SH-SY5Y (cell line): ENCODE measurements around the gene FFAR1.

Experiments used
- GATA2 ChIP-seq: IDR thresholded peaks from 2 replicates; pipeline ENCODE4 v1.6.1; 2011; ENCODE audit warnings: mild to moderate bottlenecking, low read depth, low read length
- GATA3 ChIP-seq: IDR thresholded peaks from 2 replicates; pipeline ENCODE4 v1.6.1; 2011; ENCODE audit warnings: low read depth, mild to moderate bottlenecking, low read length, moderate library complexity

The FFAR1 gene

DNA sequence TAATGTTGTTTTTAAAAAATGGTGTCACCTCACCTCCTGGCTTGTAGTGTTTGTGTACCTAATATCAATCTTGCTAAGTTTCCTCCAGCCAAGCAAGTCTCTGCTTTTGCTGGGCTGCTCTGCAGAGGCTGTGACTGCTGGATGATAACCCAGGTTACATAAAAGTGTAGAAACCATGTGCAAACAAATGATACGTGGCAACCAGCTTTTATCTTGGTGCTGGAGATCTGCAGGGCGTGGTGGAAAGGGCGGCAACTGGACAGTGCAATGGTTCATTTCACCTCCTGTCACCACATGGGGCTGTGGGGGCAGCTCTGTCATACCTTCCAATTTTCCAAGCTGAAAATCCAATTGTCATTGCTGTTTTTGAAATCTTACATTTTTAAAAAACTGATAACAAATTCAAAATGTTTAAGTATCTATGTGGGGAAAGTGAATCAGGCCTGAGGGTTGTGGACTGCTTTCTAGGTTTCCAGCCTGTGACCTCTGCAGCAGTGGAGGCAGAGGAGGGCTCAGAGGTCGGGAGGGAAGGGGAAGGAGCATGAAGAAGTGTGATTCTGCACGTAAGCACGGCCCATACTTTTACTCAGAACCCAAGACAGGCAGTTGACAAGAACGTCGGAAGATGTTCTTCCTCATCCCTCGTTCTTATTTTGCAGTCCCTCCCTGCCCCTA is 32.9 kb downstream of the FFAR1 start:
- TF ChIP-seq GATA2 (no peak), GATA3 (no peak)

DNA sequence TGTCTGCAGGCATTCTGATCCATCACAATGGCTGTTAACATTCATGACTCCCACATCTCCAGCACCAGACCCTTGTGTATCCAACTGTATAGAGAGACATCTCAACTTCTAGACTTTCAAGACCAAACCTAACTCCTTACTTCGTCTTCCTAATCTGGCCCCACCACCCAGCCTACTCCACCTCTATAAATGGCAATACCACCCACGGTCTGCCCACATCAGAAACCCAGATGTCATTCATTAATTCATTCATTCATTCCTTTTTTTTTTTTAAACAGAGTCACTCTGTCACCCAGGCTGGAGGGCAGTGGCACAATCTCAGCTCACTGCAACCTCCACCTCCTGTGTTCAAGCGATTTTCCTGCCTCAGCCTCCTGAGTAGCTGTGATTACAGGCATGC is 33.6 kb downstream of the FFAR1 start:
- TF ChIP-seq GATA3 (no peak), GATA2 (no peak)

DNA sequence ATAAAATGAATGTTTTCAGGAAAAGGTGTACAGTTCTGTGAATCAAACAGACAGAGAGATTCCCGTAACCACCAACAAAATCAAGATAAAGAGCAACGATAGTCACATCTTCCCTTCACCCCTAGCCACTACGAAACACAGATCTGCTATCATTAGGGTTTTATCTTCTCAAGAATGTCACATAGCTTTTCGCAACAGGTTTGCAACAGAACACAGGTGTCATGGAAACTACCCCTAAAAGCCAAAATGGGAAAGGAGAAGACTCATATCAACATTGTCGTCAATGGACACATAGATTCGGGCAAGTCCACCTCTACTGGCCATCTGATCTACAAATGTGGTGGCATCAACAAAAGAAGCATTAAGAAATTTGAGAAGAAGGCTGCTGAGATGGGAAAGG is 34.2 kb downstream of the FFAR1 start:
- TF ChIP-seq GATA2 = no peak
- TF ChIP-seq GATA3 = no peak

DNA sequence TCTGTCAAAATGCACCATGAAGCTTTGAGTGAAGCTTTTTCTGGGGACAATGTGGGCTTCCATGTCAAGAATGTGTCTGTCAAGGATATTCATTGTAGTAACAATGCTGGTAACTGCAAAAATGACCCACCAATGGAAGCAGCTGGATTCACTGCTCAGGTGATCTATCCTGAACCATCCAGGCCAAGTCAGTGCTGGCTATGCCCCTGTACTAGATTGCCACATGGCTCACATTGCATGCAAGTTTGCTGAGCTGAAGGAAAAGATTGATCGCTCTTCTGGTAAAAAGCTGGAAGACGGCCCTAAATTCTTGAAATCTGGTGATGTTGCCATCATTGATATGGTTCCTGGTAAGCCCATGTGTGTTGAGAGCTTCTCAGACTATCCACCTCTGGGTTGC is 35.8 kb downstream of the FFAR1 start:
- no peak for TF ChIP-seq GATA3
- TF ChIP-seq GATA2 = no peak

DNA sequence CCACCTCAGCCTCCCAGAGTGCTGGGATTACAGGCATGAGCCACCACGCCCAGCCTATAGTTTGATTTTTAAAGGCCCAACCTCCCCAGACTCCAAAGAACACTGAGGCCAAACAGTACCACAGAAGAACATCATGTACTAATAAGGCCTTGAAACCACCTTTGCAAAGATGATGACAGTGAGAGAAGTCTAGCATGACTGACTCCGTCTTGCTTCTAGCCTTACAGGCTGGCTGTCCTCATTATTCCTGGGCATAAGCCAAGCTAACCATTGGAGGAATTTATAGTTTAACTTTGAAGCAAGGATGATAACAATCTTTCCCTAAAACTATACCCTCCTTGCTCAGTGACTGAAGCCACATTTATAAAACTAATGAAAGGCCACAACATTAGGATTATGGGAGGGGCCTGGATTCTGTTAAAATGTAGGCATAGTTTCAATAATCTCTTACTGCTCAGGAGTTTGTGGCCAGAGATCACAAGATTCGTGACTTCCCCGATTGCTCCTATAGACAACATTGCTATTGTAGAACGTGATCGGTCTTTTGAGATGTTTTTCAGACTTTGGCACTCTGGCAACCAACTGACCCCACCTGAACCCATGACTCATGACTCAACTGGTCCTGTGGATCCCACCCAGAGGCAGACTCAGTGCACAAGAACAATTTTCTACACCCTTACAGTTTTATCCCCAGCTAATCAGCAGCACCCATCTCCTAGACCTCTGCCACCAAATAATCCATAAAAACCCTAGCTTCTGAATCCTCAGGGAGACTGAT is 40.8 kb downstream of the FFAR1 start:
- TF ChIP-seq GATA2 (no peak), GATA3 (no peak)

DNA sequence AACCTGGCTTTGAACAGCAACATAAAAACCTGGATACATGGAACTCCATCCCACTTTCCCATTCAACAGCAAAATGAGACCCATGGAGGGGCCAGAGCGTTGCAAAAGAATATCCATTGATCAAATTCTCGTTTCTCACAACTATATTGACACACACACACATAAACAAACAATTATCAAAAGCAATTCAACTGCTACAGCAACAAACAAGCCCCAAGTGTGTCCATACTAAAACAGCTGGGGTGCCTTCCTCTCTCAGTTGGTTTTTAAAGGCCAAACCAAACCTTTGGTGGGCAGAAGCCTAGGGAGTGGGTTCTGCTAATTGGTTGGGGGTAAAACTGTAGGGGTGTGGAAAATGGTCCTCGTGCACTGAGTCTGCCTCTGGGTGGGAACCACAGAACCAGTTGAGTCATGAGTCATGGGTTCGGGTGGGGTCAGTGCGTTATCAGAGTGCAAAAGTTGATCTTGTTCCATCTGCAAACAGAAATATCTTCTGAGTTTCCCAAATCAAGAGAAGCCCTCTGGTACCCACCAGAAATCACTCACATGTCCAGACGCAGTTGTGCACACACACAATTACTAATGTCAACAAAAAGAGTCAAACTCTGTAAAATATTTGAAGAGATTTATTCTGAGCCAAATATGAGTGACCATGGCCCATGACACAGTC is 41.6 kb downstream of the FFAR1 start:
- TF ChIP-seq GATA2 (no peak), GATA3 (no peak)

DNA sequence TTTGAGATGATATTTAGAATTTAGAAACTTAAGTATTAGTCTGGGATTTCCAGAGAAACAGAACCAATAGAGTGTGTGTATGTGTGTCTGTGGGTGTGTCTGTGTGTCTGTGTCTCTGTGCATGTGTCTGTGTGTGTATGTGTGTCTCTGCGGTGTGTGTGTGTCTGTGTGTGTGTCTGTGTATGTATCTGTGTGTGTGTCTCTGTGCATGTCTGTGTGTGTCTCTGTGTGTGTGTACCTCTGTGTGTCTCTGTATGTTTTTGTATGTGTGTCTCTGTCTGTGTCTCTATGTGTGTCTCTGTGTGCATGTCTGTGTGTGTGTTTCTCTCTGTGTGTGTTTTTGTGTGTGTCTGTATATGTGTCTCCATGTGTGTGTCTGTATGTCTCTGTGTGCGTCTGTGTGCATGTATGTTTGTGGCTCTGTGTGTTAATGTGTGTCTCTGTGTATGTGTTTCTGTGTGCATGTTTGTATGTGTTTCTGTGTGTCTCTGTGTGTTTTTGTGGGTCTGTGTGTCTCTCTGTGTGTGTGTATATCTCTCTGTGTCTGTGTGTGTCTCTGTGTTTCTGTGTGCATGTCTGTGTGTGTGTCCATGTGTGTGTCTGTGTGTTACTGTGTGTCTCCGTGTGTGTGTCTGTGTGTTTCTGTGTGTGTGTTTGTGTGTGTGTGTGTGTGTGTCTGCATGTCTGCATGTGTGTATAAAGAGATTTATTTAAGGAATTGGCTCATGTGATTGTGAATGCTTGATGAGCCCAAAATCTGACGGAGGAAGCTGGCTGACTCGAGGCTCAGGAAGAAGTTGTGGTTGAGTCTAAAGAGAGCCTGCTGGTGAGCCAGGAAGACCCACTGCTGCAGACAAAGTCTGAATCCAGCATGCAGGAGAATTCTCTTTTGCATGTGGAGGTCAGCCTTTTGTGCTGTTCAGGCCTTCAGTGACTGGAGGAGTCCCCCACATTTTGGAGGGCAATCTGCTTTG is 45.3 kb downstream of the FFAR1 start:
- TF ChIP-seq GATA2 (no peak), GATA3 (no peak)

DNA sequence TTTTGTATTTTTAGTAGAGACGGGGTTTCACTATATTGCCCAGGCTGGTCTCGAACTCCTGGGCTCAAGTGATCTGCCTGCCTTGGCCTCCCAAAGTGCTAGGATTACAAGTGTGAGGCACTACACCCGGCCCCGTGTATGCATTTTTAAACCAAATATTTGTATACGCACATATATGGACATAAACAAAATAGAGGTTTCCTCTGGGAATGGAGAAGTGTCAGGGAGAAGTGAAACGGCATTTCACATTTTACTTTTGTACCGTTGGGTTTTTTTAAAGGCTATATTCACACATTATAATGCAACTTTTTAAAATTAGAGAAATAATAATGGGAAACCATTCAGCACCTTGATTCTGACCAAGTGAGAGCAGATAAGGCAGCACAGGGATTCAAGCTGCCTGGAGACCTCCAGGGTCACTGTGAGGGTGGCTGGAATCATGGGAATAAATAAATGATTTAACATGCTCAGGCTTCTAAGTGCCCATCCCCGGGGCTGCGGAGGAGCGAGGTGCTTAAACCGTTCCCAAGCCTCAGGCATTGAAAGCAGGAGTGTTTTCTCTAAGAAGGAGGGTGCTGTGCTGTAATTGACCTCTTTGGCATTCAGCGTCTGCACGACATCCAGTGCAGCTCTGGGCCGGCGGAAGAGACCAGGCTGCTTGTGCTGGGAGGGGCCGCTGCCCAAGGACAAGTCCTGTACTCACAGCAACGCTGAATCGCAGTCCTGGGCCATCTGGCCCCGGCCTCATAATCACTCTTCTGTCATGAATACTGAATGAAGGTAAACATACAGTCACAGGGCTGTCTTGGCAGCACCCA is 47.9 kb downstream of the FFAR1 start:
- TF ChIP-seq GATA2 = no peak
- no peak for TF ChIP-seq GATA3

DNA sequence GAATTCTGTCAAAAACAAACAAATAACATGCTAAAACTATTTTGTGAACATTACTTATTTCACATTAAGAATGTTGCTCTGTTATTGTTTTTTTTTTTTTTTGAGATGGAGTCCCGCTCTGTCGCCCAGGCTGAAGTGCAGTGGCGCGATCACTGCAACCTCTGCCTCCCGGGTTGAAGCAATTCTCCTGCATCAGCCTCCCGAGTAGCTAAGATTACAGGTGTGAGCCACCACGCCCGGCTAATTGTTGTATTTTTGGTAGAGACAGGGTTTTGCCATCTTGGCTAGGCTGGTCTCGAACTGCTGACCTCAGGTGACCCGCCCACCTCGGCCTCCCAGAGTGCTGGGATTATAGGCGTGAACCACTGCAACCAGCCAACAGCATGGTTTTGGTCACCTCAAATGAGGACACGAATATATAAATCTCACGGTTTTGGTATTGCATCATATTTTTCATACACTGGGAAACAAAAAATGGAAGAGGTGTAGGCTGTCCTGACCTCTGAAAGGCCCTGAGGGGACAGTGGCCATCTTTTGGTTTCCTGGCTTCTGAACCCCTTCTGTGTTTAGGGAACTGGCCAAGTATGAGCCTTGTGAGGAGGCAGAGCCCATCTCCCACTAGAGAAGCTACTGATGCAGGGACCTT is 48.7 kb downstream of the FFAR1 start:
- TF ChIP-seq GATA2 (no peak), GATA3 (no peak)

DNA sequence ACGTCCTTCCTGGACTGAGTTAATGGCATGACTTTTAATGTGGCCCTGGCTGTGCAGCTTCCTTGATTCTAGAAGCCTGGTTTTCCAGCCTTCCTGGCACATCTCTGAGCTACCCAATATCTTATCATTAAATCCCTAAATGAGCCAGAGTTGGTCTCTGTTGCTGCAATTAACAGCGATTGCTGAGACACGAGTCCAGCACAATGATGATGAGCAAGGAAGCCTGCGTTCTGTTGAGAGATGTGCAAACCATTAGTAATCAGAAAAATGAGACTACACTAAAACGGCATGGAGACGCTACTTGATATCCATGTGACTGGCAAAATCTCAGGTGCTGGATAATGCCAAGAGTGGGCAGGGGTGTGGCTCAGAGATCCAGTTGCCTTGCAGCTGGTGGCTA is 49.4 kb downstream of the FFAR1 start:
- TF ChIP-seq GATA2 = no peak
- no peak for TF ChIP-seq GATA3
